RWPE2 (cell line): ENCODE results near the gene CNIH3.

Experiments used
- ATAC-seq: fragments of 200-7000 bp; cut with Tn5 transposase; 3 replicates; pipeline ENCODE4 v1.9.1; 2021; ENCODE audit warnings: low read depth
- DNase-seq: peaks from one replicate; pipeline ENCODE4 v3.0.0-alpha.2; 2020; ENCODE audit warnings: low spot score
- H3K27ac ChIP-seq: fragments of 450-650 bp; 2 replicates; pipeline ENCODE4 v1.5.1; 2017; ENCODE audit warnings: mild to moderate bottlenecking; ENCODE audit not compliant: poor library complexity, severe bottlenecking
- H3K27me3 ChIP-seq: fragments of 250-450 bp; sonication (Bioruptor Pico); 2 replicates; pipeline ENCODE4 v1.5.1; 2021; ENCODE audit warnings: mild to moderate bottlenecking, moderate library complexity; ENCODE audit not compliant: insufficient read depth, poor library complexity, severe bottlenecking
- H3K36me3 ChIP-seq: fragments of 250-450 bp; sonication (Bioruptor Pico); 2 replicates; pipeline ENCODE4 v1.5.1; 2020; ENCODE audit warnings: low read depth, mild to moderate bottlenecking, moderate library complexity
- H3K4me1 ChIP-seq: fragments of 250-450 bp; sonication (Bioruptor Pico); 2 replicates; pipeline ENCODE4 v1.5.1; 2021; ENCODE audit warnings: mild to moderate bottlenecking, moderate library complexity; ENCODE audit not compliant: insufficient read depth, poor library complexity, severe bottlenecking
- H3K4me3 ChIP-seq: fragments of 250-450 bp; sonication (Bioruptor Pico); 2 replicates; pipeline ENCODE4 v1.5.1; 2021; ENCODE audit warnings: mild to moderate bottlenecking, moderate library complexity; ENCODE audit not compliant: severe bottlenecking
- H3K9me3 ChIP-seq: fragments of 250-450 bp; sonication (Bioruptor Pico); 2 replicates; pipeline ENCODE4 v1.5.1; 2021; ENCODE audit warnings: mild to moderate bottlenecking, moderate library complexity; ENCODE audit not compliant: severe bottlenecking
- TF ChIP-seq, protein P1 (sequence below): fragments of 450-650 bp; IDR thresholded peaks from one replicate; pipeline ENCODE4 v1.5.1; 2017; ENCODE audit warnings: mild to moderate bottlenecking, moderate library complexity; ENCODE audit not compliant: poor library complexity, severe bottlenecking

CNIH3 gene

DNA sequence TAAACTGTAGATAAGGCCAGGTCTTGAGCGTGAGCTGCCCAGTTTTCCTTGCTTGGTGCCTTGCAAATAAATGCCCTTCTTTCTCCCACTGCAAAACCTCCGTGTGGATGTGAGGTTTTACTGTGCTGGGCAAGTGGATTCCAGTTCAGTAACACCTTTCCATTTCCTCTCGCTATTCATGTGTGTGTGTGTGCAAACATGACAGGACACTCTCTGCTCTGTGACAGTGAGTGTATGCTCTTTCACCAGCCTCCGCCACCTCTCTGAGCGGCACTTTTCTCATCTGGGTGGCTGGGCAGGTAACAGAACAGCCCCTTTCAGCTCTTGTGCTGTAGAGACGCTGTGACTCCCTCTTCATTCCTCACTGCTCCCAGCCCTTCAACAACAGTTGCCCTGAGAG is 23.9 kb downstream of the CNIH3 start:
- ATAC-seq (no peak), DNase-seq (no peak)
- H3K36me3 ChIP-seq: no peaks in the 10 kb centered on the region
- no peaks in the 10 kb centered on the region for H3K9me3 ChIP-seq
- H3K4me3 ChIP-seq: no peak overlapping the region
- no peaks in the 10 kb centered on the region for H3K27me3 ChIP-seq
- H3K27ac ChIP-seq: no peak overlapping the region
- no peaks in the 10 kb centered on the region for H3K4me1 ChIP-seq
- TF ChIP-seq, protein P1, sequence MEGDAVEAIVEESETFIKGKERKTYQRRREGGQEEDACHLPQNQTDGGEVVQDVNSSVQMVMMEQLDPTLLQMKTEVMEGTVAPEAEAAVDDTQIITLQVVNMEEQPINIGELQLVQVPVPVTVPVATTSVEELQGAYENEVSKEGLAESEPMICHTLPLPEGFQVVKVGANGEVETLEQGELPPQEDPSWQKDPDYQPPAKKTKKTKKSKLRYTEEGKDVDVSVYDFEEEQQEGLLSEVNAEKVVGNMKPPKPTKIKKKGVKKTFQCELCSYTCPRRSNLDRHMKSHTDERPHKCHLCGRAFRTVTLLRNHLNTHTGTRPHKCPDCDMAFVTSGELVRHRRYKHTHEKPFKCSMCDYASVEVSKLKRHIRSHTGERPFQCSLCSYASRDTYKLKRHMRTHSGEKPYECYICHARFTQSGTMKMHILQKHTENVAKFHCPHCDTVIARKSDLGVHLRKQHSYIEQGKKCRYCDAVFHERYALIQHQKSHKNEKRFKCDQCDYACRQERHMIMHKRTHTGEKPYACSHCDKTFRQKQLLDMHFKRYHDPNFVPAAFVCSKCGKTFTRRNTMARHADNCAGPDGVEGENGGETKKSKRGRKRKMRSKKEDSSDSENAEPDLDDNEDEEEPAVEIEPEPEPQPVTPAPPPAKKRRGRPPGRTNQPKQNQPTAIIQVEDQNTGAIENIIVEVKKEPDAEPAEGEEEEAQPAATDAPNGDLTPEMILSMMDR: no peak

- Histone ChIP-seq H3K4me1 (no peaks in the 10 kb centered on the region), H3K27me3 (no peaks in the 10 kb centered on the region), H3K9me3 (no peaks in the 10 kb centered on the region), H3K36me3 (no peaks in the 10 kb centered on the region), H3K27ac (no peak overlapping the region), H3K4me3 (no peak overlapping the region)
- no peak for ATAC-seq
- TF ChIP-seq, protein P1: no peak
- no peak for DNase-seq
These were observed 24.5 kb downstream of the CNIH3 start for GRCh38 chr1:224640587-224640986.

DNA sequence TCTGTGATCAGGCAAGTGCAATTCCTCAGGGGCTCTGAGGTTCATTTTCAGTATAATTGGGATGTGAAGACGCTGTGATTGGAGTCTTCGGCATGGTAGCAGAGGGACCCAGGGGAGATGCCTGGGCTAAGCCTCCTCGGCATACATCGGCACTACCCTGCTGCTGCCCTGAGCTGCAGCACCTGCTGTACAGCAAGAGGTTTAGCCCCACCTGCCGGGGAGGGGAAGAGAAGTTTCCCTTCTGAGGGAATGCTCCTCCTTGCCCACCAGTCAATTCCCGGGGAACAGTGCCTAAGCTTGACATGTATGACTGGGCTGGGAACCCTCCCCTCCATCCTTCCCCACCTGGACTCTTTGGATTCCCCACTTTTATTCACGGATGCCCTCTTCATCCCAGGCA is 24.9 kb downstream of the CNIH3 start:
- ATAC-seq (peak; percentile 57; the same call in 1 of the 3 replicates), DNase-seq (no peak)
- Histone ChIP-seq H3K4me1 (no peaks in the 10 kb centered on the region), H3K27me3 (no peaks in the 10 kb centered on the region), H3K27ac (no peak overlapping the region), H3K4me3 (no peak overlapping the region), H3K36me3 (no peaks in the 10 kb centered on the region), H3K9me3 (no peaks in the 10 kb centered on the region)
- TF ChIP-seq, protein P1: peak; percentile 44

DNA sequence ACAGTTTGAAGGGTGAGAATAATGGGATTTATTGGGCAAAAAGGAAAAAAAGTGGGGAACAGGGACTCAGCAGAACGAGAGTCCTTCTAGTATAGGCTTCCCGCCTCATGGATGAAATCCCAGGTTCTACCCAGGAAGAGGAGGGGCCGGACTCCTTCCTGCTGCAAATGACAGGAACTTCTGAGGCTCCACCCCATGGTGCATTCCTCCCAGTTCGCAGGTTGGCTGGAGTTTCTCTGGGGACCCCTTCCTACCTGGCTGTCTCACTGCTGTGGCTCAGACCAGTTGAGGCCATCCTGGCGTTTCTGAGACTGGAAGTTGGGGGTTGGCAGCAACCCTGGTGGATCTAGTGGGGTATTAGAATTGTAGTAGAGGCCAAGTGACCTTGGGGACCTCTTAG is 27.5 kb downstream of the CNIH3 start:
- Histone ChIP-seq H3K4me1 (no peaks in the 10 kb centered on the region), H3K27me3 (no peaks in the 10 kb centered on the region), H3K9me3 (no peaks in the 10 kb centered on the region), H3K27ac (no peak overlapping the region), H3K36me3 (no peaks in the 10 kb centered on the region), H3K4me3 (no peak overlapping the region)
- no peak for DNase-seq
- no peak for ATAC-seq
- TF ChIP-seq, protein P1: no peak

- Histone ChIP-seq H3K27ac (no peak overlapping the region), H3K4me3 (no peak overlapping the region), H3K27me3 (no peaks in the 10 kb centered on the region), H3K9me3 (no peaks in the 10 kb centered on the region), H3K36me3 (no peaks in the 10 kb centered on the region), H3K4me1 (no peaks in the 10 kb centered on the region)
- TF ChIP-seq, protein P1: peak; percentile 66
- no peak for DNase-seq
- ATAC-seq: peak; percentile 54; the same call in 2 of the 3 replicates
These were observed 28.5 kb downstream of the CNIH3 start for GRCh38 chr1:224644553-224645154.
